ENCODE data around the gene CXCL5.

The CXCL5 gene

DNA sequence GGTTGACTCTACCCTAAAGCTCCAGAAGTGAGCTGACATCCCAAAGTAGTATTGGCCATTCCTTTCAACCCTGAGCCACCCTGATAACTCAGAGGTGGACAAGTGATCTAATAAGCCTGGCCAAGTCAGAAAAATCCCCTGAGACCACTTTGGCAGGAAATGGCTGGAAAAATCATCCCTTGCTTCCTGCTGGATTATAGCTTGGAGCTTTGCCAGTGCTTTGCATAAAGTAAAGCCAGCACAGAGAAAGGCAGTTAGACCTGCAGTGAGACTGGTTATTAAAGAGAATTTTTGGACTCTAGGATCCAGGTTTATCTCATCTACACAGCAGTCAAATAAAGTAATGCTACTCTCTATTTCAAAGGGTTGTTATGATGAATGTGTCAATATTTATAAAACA is 33.6 kb upstream of the CXCL5 start:
- TF ChIP-seq, protein P1, sequence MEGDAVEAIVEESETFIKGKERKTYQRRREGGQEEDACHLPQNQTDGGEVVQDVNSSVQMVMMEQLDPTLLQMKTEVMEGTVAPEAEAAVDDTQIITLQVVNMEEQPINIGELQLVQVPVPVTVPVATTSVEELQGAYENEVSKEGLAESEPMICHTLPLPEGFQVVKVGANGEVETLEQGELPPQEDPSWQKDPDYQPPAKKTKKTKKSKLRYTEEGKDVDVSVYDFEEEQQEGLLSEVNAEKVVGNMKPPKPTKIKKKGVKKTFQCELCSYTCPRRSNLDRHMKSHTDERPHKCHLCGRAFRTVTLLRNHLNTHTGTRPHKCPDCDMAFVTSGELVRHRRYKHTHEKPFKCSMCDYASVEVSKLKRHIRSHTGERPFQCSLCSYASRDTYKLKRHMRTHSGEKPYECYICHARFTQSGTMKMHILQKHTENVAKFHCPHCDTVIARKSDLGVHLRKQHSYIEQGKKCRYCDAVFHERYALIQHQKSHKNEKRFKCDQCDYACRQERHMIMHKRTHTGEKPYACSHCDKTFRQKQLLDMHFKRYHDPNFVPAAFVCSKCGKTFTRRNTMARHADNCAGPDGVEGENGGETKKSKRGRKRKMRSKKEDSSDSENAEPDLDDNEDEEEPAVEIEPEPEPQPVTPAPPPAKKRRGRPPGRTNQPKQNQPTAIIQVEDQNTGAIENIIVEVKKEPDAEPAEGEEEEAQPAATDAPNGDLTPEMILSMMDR (IDR thresholded peaks at IDR 0.05; ENCODE audit: low read depth, low read length, missing control alignments), result no peak
- no peak for DNase-seq (ENCODE audit: low read depth)
- no peak overlapping the region for H3K4me3 ChIP-seq (ENCODE audit: low read depth, low read length)

GRCh38 chr4:74031576-74031975 is 33.1 kb upstream of the CXCL5 start:
- H3K4me3 ChIP-seq (ENCODE audit: low read depth, low read length), result no peak overlapping the region
- DNase-seq (ENCODE audit: low read depth), result no peak
- TF ChIP-seq, protein P1 (IDR thresholded peaks at IDR 0.05; ENCODE audit: low read depth, low read length, missing control alignments), result no peak

GRCh38 chr4:74030285-74030684 is 31.8 kb upstream of the CXCL5 start:
- TF ChIP-seq, protein P1 (IDR thresholded peaks at IDR 0.05; ENCODE audit: low read depth, low read length, missing control alignments), result no peak

DNA sequence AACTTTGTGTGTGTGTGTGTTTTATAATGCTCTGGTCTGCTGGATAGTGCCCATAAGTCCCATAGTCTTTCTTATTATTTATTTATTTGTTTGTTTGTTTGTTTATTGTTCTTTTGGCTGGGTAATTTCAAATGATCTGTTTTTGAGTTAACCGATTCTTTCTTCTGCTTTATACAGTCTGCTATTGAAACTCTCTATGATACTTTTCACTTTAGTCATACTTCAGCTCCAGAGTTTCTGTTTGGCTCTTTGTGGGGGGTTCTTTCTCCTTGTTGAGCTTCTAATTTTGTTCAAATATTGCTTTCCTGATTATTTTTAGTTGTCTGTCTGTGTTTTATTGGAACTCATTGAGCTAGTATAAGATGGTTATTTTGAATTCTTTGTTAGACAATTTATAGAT is 30.0 kb upstream of the CXCL5 start:
- H3K4me3 ChIP-seq (ENCODE audit: low read depth, low read length), result no peak overlapping the region
- TF ChIP-seq, protein P1 (IDR thresholded peaks at IDR 0.05; ENCODE audit: low read depth, low read length, missing control alignments), result no peak
- no peak for DNase-seq (ENCODE audit: low read depth)

More at GRCh38 chr4:74030285-74030684, 31.8 kb upstream of the CXCL5 start:
- no peak for DNase-seq (ENCODE audit: low read depth)
- H3K4me3 ChIP-seq (ENCODE audit: low read depth, low read length), result no peak overlapping the region

- TF ChIP-seq, protein P1 (IDR thresholded peaks at IDR 0.05; ENCODE audit: low read depth, low read length, missing control alignments), result no peak
- DNase-seq (ENCODE audit: low read depth), result no peak
- H3K4me3 ChIP-seq (ENCODE audit: low read depth, low read length), result no peak overlapping the region
Observed at GRCh38 chr4:74023709-74024108, 25.2 kb upstream of the CXCL5 start.

DNA sequence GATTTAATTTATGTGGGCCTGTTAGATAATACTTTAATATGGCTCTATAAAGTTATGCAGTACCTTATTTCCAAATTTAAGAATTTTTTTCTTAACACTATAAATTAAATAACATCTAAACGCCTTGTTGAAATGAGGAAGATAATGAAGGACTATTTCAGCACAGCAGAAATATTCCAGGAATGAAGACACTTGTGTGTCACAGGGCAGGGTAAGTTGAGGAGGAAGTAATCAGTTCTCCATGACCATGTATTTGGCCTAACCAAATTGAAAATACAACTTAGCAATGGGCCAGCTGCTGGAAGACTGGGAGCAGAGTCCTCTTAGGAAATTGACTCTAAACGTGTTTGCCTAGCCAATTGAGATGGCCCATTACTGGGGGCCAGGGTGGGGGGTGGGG is 23.1 kb upstream of the CXCL5 start:
- no peak overlapping the region for H3K4me3 ChIP-seq (ENCODE audit: low read depth, low read length)
- DNase-seq (ENCODE audit: low read depth), result no peak
- TF ChIP-seq, protein P1 (IDR thresholded peaks at IDR 0.05; ENCODE audit: low read depth, low read length, missing control alignments), result no peak

- DNase-seq (ENCODE audit: low read depth), result no peak
- no peak overlapping the region for H3K4me3 ChIP-seq (ENCODE audit: low read depth, low read length)
- TF ChIP-seq, protein P1 (IDR thresholded peaks at IDR 0.05; ENCODE audit: low read depth, low read length, missing control alignments), result no peak
Observed at GRCh38 chr4:74018771-74019170, 20.3 kb upstream of the CXCL5 start.
